CD4-positive, alpha-beta T cell (primary cell): Measurements from ENCODE around the gene HNRNPL. TPM values are rescaled to one million over a fixed set of nuclear protein-coding genes. Genes with fewer than 3 reads are reported as not detected.

Experiments used
- ATAC-seq: fragments of 200-7000 bp; cut with Tn5 transposase; one replicate; pipeline ENCODE4 v1.10.0; 2022; ENCODE audit warnings: mild to moderate bottlenecking; ENCODE audit not compliant: poor library complexity
- CTCF ChIA-PET: fragments of 350-600 bp; sonication (Branson Sonifier 250); formaldehyde crosslinking; loops from one replicate; lab custom pipeline; 2021; ENCODE audit warnings: antibody characterized with exemption, inconsistent platforms; lab: Charles Lee
- POLR2A ChIA-PET: fragments of 350-600 bp; sonication (Branson Sonifier 250); formaldehyde crosslinking; loops from one replicate; lab custom pipeline; 2021; ENCODE audit warnings: antibody characterized with exemption, inconsistent platforms; lab: Charles Lee
- DNase-seq, 14 experiments: peaks; one replicate each; pipeline ENCODE4 v3.0.0-alpha.2; 2013 to 2020; ENCODE audit warnings: mixed read lengths in 2 of 14
- H3K27ac ChIP-seq, 2 donors: one replicate each; pipeline versions ENCODE4 v1.5.1 to v1.7.0; 2013; ENCODE audit warnings: low read length in 2 of 2, low read depth in 1 of 2, mild to moderate bottlenecking in 1 of 2
- H3K27me3 ChIP-seq, 2 experiments: 1 replicate in 1 of 2; 2 replicates in 1 of 2; pipeline versions ENCODE4 v1.6.1 to v1.7.0; 2013; ENCODE audit warnings: low read length in 2 of 2, control low read depth in 1 of 2, mild to moderate bottlenecking in 1 of 2, moderate library complexity in 1 of 2; ENCODE audit not compliant: insufficient read depth in 2 of 2, control insufficient read depth in 1 of 2
- H3K36me3 ChIP-seq: one replicate; pipeline ENCODE4 v1.6.1; 2013; ENCODE audit warnings: low read length, control low read depth; ENCODE audit not compliant: insufficient read depth
- H3K4me1 ChIP-seq: one replicate; pipeline ENCODE4 v1.6.1; 2013; ENCODE audit warnings: low read length, control low read depth; ENCODE audit not compliant: insufficient read depth
- H3K4me3 ChIP-seq: one replicate; pipeline ENCODE4 v1.5.1; 2013; ENCODE audit warnings: mild to moderate bottlenecking, low read length, moderate library complexity
- H3K9me3 ChIP-seq, 2 experiments: 1 replicate in 1 of 2; 2 replicates in 1 of 2; pipeline versions ENCODE4 v1.6.1 to v1.7.0; 2013; ENCODE audit warnings: low read length in 2 of 2, mild to moderate bottlenecking in 2 of 2, control low read depth in 1 of 2, moderate library complexity in 1 of 2; ENCODE audit not compliant: control insufficient read depth in 1 of 2, insufficient read depth in 1 of 2
- H3K27ac Mint-ChIP-seq: one replicate; pipeline ENCODE4 v1.8.0; 2020; ENCODE audit warnings: mixed read lengths
- H3K27me3 Mint-ChIP-seq: one replicate; pipeline ENCODE4 v1.8.0; 2021; ENCODE audit warnings: mixed read lengths
- H3K36me3 Mint-ChIP-seq: one replicate; pipeline ENCODE4 v1.8.0; 2021; ENCODE audit warnings: low read depth, mixed read lengths
- H3K4me1 Mint-ChIP-seq: one replicate; pipeline ENCODE4 v1.8.0; 2021; ENCODE audit warnings: low read depth, mixed read lengths
- H3K4me3 Mint-ChIP-seq: one replicate; pipeline ENCODE4 v1.8.0; 2020; ENCODE audit warnings: mild to moderate bottlenecking, mixed read lengths
- H3K9me3 Mint-ChIP-seq: one replicate; pipeline ENCODE4 v1.8.0; 2020; ENCODE audit warnings: mixed read lengths
- CTCF ChIP-seq: fragments of 200-600 bp; IDR thresholded peaks from one replicate; pipeline ENCODE4 v1.8.0; 2022; ENCODE audit warnings: antibody characterized with exemption, mild to moderate bottlenecking
- intact Hi-C, 2 experiments: fragments of 100-400 bp; cut with DNase I in 1 of 2; cut with micrococcal nuclease in 1 of 2; formaldehyde crosslinking; loops; one replicate each; pipeline versions ENCODE4 v1.15.1 to v1.9.0; 2023 to 2025; cut with DNase I, micrococcal nuclease
- total RNA-seq, 174 experiments: library from RNA in 2 of 174; stranded (reverse) in 2 of 174; gene quantifications; one replicate each; pipeline ENCODE4 v1.2.3 and lab custom pipeline; 2021 to 2026

Gene HNRNPL
- total RNA-seq, 2 experiments from 2014 or later, result 535 to 565 TPM

GRCh38 chr19:38806371-38806770 lies 43.4 kb downstream of the HNRNPL start:
- no peaks in the 10 kb centered on the region for H3K9me3 Mint-ChIP-seq
- no peak overlapping the region for H3K27ac Mint-ChIP-seq
- ATAC-seq (no peak), DNase-seq (no peak)
- no peak for TF ChIP-seq CTCF
- H3K4me3 Mint-ChIP-seq, result no peak overlapping the region
- Histone ChIP-seq H3K4me3 (no peak overlapping the region), H3K27ac (no peak overlapping the region), H3K27me3 (no peaks in the 10 kb centered on the region), H3K9me3 (no peaks in the 10 kb centered on the region), H3K36me3 (peaks cover 4% of the 10 kb centered on the region), H3K4me1 (peaks cover 7% of the 10 kb centered on the region)
- H3K27me3 Mint-ChIP-seq, result no peaks in the 10 kb centered on the region
- H3K4me1 Mint-ChIP-seq, result peaks cover 7% of the 10 kb centered on the region
- POLR2A ChIA-PET, result no interaction called here
- intact Hi-C loops, result no loop called here
- H3K36me3 Mint-ChIP-seq, result peaks cover 10% of the 10 kb centered on the region
- CTCF ChIA-PET, result no interaction called here

- H3K9me3 Mint-ChIP-seq, result no peaks in the 10 kb centered on the region
- ChIA-PET CTCF (no interaction called here), POLR2A (no interaction called here)
- ATAC-seq, result no peak
- H3K36me3 ChIP-seq, result peaks cover 4% of the 10 kb centered on the region
- no peak for DNase-seq
- peaks cover 7% of the 10 kb centered on the region for H3K4me1 Mint-ChIP-seq
- H3K27me3 ChIP-seq, result no peaks in the 10 kb centered on the region
- H3K4me3 ChIP-seq, result no peak overlapping the region
- H3K9me3 ChIP-seq, result no peaks in the 10 kb centered on the region
- peaks cover 10% of the 10 kb centered on the region for H3K36me3 Mint-ChIP-seq
- peaks cover 7% of the 10 kb centered on the region for H3K4me1 ChIP-seq
- intact Hi-C loops, result no loop called here
- no peak overlapping the region for H3K4me3 Mint-ChIP-seq
- no peak for TF ChIP-seq CTCF
- no peak overlapping the region for H3K27ac Mint-ChIP-seq
- no peaks in the 10 kb centered on the region for H3K27me3 Mint-ChIP-seq
- H3K27ac ChIP-seq, result no peak overlapping the region
These were observed 44.6 kb downstream of the HNRNPL start for GRCh38 chr19:38805180-38805579.

- ChIA-PET POLR2A (no interaction called here), CTCF (interaction anchor here (0.7 kb wide), 1 partner anchor 21 kb away, joined by 3 read pairs; no protein-coding TSS in a partner anchor)
- H3K36me3 ChIP-seq, result peaks cover 4% of the 10 kb centered on the region
- H3K4me3 ChIP-seq, result no peak overlapping the region
- H3K27me3 Mint-ChIP-seq, result no peaks in the 10 kb centered on the region
- no peak overlapping the region for H3K27ac Mint-ChIP-seq
- H3K27me3 ChIP-seq, result no peaks in the 10 kb centered on the region
- no peak overlapping the region for H3K4me3 Mint-ChIP-seq
- no peak for DNase-seq
- no peak overlapping the region for H3K27ac ChIP-seq
- no peak for ATAC-seq
- peaks cover 10% of the 10 kb centered on the region for H3K36me3 Mint-ChIP-seq
- no peaks in the 10 kb centered on the region for H3K9me3 ChIP-seq
- H3K4me1 Mint-ChIP-seq, result peaks cover 7% of the 10 kb centered on the region
- H3K4me1 ChIP-seq, result peaks cover 7% of the 10 kb centered on the region
- no peaks in the 10 kb centered on the region for H3K9me3 Mint-ChIP-seq
- no peak for TF ChIP-seq CTCF
- intact Hi-C loops, result no loop called here
These were observed 46.2 kb downstream of the HNRNPL start for GRCh38 chr19:38803543-38803942.
